ENCODE data around the gene EPHB4. TPM values are rescaled to one million over a fixed set of nuclear protein-coding genes. Genes with fewer than 3 reads are reported as not detected.

Gene EPHB4
- total RNA-seq, 1 experiment from 2014 or later: 120 TPM

DNA sequence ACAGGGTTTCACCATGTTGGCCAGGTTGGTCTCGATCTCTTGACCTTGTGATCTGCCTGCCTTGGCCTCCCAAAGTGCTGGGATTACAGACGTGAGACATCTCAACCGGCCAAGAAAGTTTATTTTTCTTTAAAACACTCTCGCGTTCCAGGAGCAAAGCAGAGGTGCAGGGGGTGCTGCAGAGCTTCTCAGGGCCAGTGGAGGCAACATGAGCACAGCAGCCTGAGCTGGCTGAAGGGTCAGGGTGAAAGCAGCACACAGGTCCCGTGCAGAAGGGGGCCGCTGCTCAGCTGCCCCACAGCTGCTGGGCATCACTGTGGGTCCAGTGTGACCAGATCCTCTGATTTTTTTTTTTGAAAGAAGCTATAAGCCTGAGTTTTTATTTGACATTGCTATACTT, 46.1 kb downstream of the EPHB4 start:
- ChIA-PET CTCF (interaction anchor here (0.6 to 2.8 kb wide), 12 partner anchors 13 to 331 kb away, joined by 3 to 18 read pairs (median 6); partner anchors contain the start of genes POP7, SLC12A9 and UFSP1), POLR2A (no interaction called here)
- peaks cover 3% of the 10 kb centered on the region; the same call in 1 of the 2 replicates for H3K9me3 Mint-ChIP-seq
- DNase-seq (ENCODE audit: low spot score) (no peak), ATAC-seq (peak; percentile 62)
- no peak overlapping the region for H3K4me3 Mint-ChIP-seq
- H3K36me3 Mint-ChIP-seq: no peaks in the 10 kb centered on the region
- H3K4me1 Mint-ChIP-seq: peaks cover 12% of the 10 kb centered on the region
- TF ChIP-seq NR2C2 (CRISPR knock-in tag; IDR thresholded peaks at IDR 0.05) (no peak), TEAD4 (CRISPR knock-in tag; IDR thresholded peaks at IDR 0.05) (no peak), TP53 (CRISPR knock-in tag; IDR thresholded peaks at IDR 0.05) (no peak), SP1 (CRISPR knock-in tag; conservative IDR thresholded peaks at IDR 0.05) (no peak), ZNF121 (CRISPR knock-in tag; IDR thresholded peaks at IDR 0.05) (no peak), RORB (CRISPR knock-in tag; IDR thresholded peaks at IDR 0.05) (no peak), JAZF1 (CRISPR knock-in tag; IDR thresholded peaks at IDR 0.05) (no peak), PRRX2 (CRISPR knock-in tag; IDR thresholded peaks at IDR 0.05) (no peak)
- TF ChIP-seq, protein P1, sequence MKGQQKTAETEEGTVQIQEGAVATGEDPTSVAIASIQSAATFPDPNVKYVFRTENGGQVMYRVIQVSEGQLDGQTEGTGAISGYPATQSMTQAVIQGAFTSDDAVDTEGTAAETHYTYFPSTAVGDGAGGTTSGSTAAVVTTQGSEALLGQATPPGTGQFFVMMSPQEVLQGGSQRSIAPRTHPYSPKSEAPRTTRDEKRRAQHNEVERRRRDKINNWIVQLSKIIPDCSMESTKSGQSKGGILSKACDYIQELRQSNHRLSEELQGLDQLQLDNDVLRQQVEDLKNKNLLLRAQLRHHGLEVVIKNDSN (CRISPR knock-in tag; IDR thresholded peaks at IDR 0.05): no peak
- peaks cover 5% of the 10 kb centered on the region; the same call in 1 of the 2 replicates for H3K27me3 Mint-ChIP-seq (ENCODE audit: low read depth)
- H3K27ac Mint-ChIP-seq: no peak overlapping the region

- peaks cover 3% of the 10 kb centered on the region for H3K4me1 Mint-ChIP-seq
Observed at GRCh38 chr7:100779359-100779758, 48.0 kb downstream of the EPHB4 start.

More at GRCh38 chr7:100779359-100779758, 48.0 kb downstream of the EPHB4 start:
- TF ChIP-seq ZNF232 (CRISPR knock-in tag; IDR thresholded peaks at IDR 0.05) (no peak), FOXJ3 (CRISPR knock-in tag; IDR thresholded peaks at IDR 0.05; ENCODE audit: borderline replicate concordance) (no peak), NFATC4 (CRISPR knock-in tag; IDR thresholded peaks at IDR 0.05) (no peak), CREM (CRISPR knock-in tag; IDR thresholded peaks at IDR 0.05) (no peak), SP1 (CRISPR knock-in tag; conservative IDR thresholded peaks at IDR 0.05) (no peak), NFYB (CRISPR knock-in tag; conservative IDR thresholded peaks at IDR 0.05; ENCODE audit: low read depth) (no peak), CDX4 (CRISPR knock-in tag; IDR thresholded peaks at IDR 0.05; ENCODE audit: borderline replicate concordance) (no peak), KAT7 (CRISPR knock-in tag; IDR thresholded peaks at IDR 0.05; ENCODE audit: borderline replicate concordance) (no peak), ELF4 (CRISPR knock-in tag; IDR thresholded peaks at IDR 0.05; ENCODE audit: low read depth) (no peak), NR2C2 (CRISPR knock-in tag; IDR thresholded peaks at IDR 0.05) (no peak), TCF7 (CRISPR knock-in tag; IDR thresholded peaks at IDR 0.05; ENCODE audit: low read depth) (no peak), RORB (CRISPR knock-in tag; IDR thresholded peaks at IDR 0.05) (no peak), EMX1 (CRISPR knock-in tag; IDR thresholded peaks at IDR 0.05) (no peak)
- TF ChIP-seq, protein P2, sequence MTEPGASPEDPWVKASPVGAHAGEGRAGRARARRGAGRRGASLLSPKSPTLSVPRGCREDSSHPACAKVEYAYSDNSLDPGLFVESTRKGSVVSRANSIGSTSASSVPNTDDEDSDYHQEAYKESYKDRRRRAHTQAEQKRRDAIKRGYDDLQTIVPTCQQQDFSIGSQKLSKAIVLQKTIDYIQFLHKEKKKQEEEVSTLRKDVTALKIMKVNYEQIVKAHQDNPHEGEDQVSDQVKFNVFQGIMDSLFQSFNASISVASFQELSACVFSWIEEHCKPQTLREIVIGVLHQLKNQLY (CRISPR knock-in tag; IDR thresholded peaks at IDR 0.05): no peak
- TF ChIP-seq, protein P3, sequence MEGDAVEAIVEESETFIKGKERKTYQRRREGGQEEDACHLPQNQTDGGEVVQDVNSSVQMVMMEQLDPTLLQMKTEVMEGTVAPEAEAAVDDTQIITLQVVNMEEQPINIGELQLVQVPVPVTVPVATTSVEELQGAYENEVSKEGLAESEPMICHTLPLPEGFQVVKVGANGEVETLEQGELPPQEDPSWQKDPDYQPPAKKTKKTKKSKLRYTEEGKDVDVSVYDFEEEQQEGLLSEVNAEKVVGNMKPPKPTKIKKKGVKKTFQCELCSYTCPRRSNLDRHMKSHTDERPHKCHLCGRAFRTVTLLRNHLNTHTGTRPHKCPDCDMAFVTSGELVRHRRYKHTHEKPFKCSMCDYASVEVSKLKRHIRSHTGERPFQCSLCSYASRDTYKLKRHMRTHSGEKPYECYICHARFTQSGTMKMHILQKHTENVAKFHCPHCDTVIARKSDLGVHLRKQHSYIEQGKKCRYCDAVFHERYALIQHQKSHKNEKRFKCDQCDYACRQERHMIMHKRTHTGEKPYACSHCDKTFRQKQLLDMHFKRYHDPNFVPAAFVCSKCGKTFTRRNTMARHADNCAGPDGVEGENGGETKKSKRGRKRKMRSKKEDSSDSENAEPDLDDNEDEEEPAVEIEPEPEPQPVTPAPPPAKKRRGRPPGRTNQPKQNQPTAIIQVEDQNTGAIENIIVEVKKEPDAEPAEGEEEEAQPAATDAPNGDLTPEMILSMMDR (IDR thresholded peaks at IDR 0.05): no peak
- TF ChIP-seq, protein P4, sequence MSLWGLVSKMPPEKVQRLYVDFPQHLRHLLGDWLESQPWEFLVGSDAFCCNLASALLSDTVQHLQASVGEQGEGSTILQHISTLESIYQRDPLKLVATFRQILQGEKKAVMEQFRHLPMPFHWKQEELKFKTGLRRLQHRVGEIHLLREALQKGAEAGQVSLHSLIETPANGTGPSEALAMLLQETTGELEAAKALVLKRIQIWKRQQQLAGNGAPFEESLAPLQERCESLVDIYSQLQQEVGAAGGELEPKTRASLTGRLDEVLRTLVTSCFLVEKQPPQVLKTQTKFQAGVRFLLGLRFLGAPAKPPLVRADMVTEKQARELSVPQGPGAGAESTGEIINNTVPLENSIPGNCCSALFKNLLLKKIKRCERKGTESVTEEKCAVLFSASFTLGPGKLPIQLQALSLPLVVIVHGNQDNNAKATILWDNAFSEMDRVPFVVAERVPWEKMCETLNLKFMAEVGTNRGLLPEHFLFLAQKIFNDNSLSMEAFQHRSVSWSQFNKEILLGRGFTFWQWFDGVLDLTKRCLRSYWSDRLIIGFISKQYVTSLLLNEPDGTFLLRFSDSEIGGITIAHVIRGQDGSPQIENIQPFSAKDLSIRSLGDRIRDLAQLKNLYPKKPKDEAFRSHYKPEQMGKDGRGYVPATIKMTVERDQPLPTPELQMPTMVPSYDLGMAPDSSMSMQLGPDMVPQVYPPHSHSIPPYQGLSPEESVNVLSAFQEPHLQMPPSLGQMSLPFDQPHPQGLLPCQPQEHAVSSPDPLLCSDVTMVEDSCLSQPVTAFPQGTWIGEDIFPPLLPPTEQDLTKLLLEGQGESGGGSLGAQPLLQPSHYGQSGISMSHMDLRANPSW (CRISPR knock-in tag; conservative IDR thresholded peaks at IDR 0.05; ENCODE audit: low read depth): no peak
- TF ChIP-seq, protein P5, sequence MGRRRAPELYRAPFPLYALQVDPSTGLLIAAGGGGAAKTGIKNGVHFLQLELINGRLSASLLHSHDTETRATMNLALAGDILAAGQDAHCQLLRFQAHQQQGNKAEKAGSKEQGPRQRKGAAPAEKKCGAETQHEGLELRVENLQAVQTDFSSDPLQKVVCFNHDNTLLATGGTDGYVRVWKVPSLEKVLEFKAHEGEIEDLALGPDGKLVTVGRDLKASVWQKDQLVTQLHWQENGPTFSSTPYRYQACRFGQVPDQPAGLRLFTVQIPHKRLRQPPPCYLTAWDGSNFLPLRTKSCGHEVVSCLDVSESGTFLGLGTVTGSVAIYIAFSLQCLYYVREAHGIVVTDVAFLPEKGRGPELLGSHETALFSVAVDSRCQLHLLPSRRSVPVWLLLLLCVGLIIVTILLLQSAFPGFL (CRISPR knock-in tag; IDR thresholded peaks at IDR 0.05; ENCODE audit: borderline replicate concordance): no peak
- Mint-ChIP-seq H3K9me3 (peaks cover 3% of the 10 kb centered on the region; the same call in 1 of the 2 replicates), H3K4me3 (no peak overlapping the region), H3K27ac (no peak overlapping the region), H3K36me3 (no peaks in the 10 kb centered on the region), H3K27me3 (ENCODE audit: low read depth) (0 out of 2 replicates have a peak, but pooled peaks cover under 1% of the 10 kb centered on the region)
- ChIA-PET CTCF (interaction anchor here (0.7 to 1.3 kb wide), 3 partner anchors 49 to 1666 kb away, joined by 3 read pairs; no protein-coding TSS in a partner anchor), POLR2A (interaction anchor here (1.0 kb wide), 1 partner anchor 73 kb away, joined by 4 read pairs; the partner anchor contains the start of gene POP7)
- DNase-seq (ENCODE audit: low spot score) (no peak), ATAC-seq (no peak)
